ENCODE measurements around the gene GTF2H2C.
"Not testable (repeated sequence)": the region's sequence is repeated elsewhere in the genome, so short reads cannot be mapped to it uniquely, and the experiment has no call there.

Gene GTF2H2C

DNA sequence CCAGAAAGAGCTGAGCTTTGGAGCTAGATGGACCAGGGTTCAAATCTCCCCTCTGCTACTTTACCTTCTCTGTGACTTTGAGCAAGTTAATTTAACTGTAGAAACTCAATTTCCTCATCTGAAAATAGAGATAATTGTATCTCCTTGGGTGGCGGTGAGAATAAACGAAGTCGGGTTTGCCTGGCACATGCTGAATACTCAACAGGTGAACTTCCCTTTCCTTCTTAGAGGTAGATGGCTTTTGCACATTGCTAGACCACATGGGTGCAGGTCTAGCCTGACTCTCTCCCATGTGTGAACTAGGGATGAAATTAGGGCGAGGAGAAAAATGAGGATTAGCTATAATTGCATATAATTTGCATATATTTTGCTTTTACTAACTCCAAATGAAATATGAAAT, 31.4 kb upstream of the GTF2H2C start (continued):
- TF ChIP-seq CSDC2 (CRISPR knock-in tag; IDR thresholded peaks at IDR 0.05): no peak

DNA sequence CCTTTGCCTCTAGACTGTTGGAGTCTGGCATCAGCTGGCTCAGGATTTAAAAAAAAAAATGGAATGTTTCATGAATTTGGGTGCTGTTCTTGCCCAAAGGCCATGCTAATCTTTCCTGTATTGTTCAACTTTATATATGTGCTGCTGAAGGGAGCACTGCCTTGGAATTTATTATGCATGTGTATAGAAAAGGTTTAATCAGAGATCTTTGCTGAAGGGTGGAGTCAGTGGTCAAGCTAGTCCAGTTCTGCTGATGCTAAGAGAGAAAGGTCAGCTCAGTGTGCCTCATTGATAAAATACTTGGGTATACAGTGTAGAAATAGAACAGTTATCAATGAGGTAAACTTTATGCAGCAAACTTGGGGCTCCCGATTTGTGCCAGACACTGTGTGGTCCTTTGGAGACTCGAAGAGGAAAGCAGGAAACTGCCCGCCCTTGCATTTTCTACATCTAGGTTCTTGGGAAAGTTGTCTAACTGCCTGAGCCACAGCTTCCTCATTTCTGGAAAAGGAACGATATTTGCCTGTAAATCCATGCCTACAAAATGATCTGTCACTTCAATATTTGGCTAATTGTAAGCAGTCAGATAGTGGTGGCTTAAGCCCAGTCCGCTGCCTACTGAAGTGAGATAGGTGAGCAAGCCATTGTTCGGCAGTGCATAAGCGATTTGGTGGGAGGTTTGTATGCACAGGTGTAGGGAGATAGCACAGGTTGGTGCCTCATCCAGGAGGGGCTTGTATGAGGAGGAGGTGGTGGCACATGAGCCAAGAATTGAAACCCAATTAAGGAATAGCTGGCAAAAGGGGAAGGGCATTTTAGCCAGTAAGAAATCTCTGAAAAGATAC, 29.2 kb upstream of the GTF2H2C start:
- TF ChIP-seq ZNF565 (CRISPR knock-in tag; conservative IDR thresholded peaks at IDR 0.05; ENCODE audit: low read depth): no peak
- no peak for TF ChIP-seq SNAI2 (CRISPR knock-in tag; IDR thresholded peaks at IDR 0.05)
- TF ChIP-seq ZFP30 (CRISPR knock-in tag; IDR thresholded peaks at IDR 0.05): no peak
- TF ChIP-seq ZFP3 (CRISPR knock-in tag; IDR thresholded peaks at IDR 0.05): no peak
- no peak for TF ChIP-seq PATZ1 (CRISPR knock-in tag; IDR thresholded peaks at IDR 0.05; ENCODE audit: borderline replicate concordance)
- TF ChIP-seq CSDC2 (CRISPR knock-in tag; IDR thresholded peaks at IDR 0.05): no peak
- no peak for TF ChIP-seq TCF4 (CRISPR knock-in tag; IDR thresholded peaks at IDR 0.05; ENCODE audit: borderline replicate concordance)
- TF ChIP-seq ESRRG (CRISPR knock-in tag; IDR thresholded peaks at IDR 0.05): no peak
- TF ChIP-seq GLIS3 (CRISPR knock-in tag; IDR thresholded peaks at IDR 0.05): no peak
- TF ChIP-seq ZNF70 (CRISPR knock-in tag; IDR thresholded peaks at IDR 0.05): no peak
- no peak for TF ChIP-seq BACH2 (CRISPR knock-in tag; IDR thresholded peaks at IDR 0.05; ENCODE audit: borderline replicate concordance)
- no peak for TF ChIP-seq ARNTL (CRISPR knock-in tag; IDR thresholded peaks at IDR 0.05; ENCODE audit: borderline replicate concordance, low read depth)
- TF ChIP-seq POU6F1 (CRISPR knock-in tag; IDR thresholded peaks at IDR 0.05; ENCODE audit: borderline replicate concordance, low read depth): no peak
- no peak for TF ChIP-seq PPARA (CRISPR knock-in tag; IDR thresholded peaks at IDR 0.05; ENCODE audit: borderline replicate concordance)
- TF ChIP-seq RARB (CRISPR knock-in tag; IDR thresholded peaks at IDR 0.05): no peak
- TF ChIP-seq, protein P1, sequence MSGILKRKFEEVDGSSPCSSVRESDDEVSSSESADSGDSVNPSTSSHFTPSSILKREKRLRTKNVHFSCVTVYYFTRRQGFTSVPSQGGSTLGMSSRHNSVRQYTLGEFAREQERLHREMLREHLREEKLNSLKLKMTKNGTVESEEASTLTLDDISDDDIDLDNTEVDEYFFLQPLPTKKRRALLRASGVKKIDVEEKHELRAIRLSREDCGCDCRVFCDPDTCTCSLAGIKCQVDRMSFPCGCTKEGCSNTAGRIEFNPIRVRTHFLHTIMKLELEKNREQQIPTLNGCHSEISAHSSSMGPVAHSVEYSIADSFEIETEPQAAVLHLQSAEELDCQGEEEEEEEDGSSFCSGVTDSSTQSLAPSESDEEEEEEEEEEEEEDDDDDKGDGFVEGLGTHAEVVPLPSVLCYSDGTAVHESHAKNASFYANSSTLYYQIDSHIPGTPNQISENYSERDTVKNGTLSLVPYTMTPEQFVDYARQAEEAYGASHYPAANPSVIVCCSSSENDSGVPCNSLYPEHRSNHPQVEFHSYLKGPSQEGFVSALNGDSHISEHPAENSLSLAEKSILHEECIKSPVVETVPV (CRISPR knock-in tag; IDR thresholded peaks at IDR 0.05): no peak
- no peak for ATAC-seq

GRCh38 chr5:69531406-69531801, 28.6 kb upstream of the GTF2H2C start:
- no peak for ATAC-seq
- TF ChIP-seq TCF4 (CRISPR knock-in tag; IDR thresholded peaks at IDR 0.05; ENCODE audit: borderline replicate concordance) (no peak), ESRRG (CRISPR knock-in tag; IDR thresholded peaks at IDR 0.05) (no peak), ZNF565 (CRISPR knock-in tag; conservative IDR thresholded peaks at IDR 0.05; ENCODE audit: low read depth) (no peak), PATZ1 (CRISPR knock-in tag; IDR thresholded peaks at IDR 0.05; ENCODE audit: borderline replicate concordance) (no peak), ISL1 (CRISPR knock-in tag; IDR thresholded peaks at IDR 0.05) (no peak)

DNA sequence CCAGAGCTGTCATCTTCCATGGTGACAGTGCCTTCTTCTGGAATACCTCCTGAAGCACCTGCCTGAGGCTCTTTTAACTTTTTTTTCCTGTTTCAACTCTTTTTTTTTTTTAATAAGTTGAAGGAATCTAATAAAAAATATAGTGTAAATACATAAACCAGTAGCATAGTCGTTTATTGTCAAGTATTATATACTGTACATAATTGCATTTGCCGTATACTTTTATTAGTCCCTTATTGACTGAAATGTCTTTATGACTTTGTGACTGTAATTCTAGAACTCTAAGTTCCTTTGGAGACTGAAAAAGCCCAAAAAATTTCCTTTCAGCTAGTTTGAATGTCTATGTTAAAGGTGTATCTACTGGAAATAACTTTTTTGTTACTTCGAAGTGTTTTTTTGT, 22.1 kb upstream of the GTF2H2C start:
- not testable (repeated sequence) for ATAC-seq

DNA sequence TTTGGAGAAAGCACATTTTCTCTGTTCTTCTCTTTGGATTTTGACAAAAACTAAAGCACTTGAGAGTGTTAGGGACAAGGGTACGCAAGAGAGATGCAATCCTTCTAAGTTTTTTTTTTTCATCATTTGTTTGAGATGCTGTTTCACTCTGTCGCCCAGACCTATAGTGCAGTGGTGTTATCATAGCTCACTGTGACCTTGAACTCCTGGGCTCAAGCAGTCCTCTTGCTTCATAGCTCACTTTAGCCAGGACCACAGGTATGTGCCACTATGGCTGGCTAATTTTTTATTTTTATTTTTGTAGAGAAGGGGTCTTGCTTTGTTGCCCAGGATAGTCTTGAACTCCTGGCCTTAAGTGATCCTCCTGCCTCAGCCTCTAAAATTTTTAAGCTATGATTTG, 21.3 kb upstream of the GTF2H2C start:
- ATAC-seq: not testable (repeated sequence)

DNA sequence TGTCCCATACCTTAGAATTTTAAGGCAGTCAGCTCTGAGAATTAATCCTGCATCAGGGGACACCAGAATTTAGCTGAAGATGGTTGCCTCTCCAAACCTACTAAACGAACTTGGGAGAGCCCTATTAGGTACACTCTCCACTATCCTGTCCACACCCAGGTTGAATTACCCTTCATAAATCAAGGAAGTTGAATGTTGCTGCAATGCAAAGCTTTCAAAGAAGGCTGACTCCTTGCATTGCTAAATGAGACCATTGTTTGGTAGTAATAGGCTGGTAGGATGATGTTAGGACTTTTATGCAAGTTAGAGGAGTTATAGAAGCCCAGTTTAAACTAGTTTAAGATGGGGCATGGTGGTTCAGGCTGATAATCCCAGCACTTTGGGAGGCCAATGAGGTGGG, 18.6 kb upstream of the GTF2H2C start:
- not testable (repeated sequence) for ATAC-seq

- not testable (repeated sequence) for ATAC-seq
Observed at GRCh38 chr5:69542838-69543618, 17.0 kb upstream of the GTF2H2C start.

- not testable (repeated sequence) for ATAC-seq
Observed at GRCh38 chr5:69544602-69545001, 15.4 kb upstream of the GTF2H2C start.

GRCh38 chr5:69560587-69561431, 818 bp downstream of the GTF2H2C start:
- ATAC-seq: peak; percentile 41

DNA sequence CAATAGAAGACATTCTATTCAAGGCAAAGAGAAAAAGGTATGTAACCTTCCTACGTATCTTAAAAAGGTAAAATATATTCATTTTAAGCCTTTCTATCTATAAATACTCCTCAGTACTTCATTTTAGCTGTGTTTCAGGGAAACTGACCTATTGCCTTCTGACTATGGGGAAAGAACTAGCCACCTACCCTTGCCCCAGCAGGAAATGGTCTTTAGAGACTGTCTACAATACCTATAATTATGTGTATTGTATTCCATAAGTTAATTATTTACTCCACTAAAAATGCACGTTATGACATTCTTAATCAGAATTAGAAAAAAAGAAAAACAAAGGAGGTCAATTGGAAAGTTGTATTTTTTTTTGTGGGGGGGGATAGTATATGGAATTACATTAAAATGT, 6.2 kb downstream of the GTF2H2C start:
- not testable (repeated sequence) for ATAC-seq
